ENCODE data around the gene ITSN1.
A peak's percentile ranks its signal among the peaks of the same experiment; 100 is the strongest.

GRCh38 chr21:33948096-33948950, 306.0 kb downstream of the ITSN1 start:
- no peak for TF ChIP-seq CTCF (IDR thresholded peaks at IDR 0.05)
- peak in 1 of 2 donors; percentile 6 for TF ChIP-seq EP300 (IDR thresholded peaks at IDR 0.05)

All from tibial nerve (tissue), 4 donors.